NT2/D1 (cell line): ENCODE measurements around the gene CEP164.

Experiments used
- SUZ12 ChIP-seq: IDR thresholded peaks from 2 replicates; pipeline ENCODE4 v1.6.1; 2011; ENCODE audit not compliant: insufficient read length, insufficient read depth; ENCODE audit errors: extremely low read depth
- ZNF274 ChIP-seq: IDR thresholded peaks from 2 replicates; pipeline ENCODE4 v1.6.1; 2011; ENCODE audit warnings: mild to moderate bottlenecking, low read depth, low read length

- TF ChIP-seq ZNF274 (no peak), SUZ12 (no peak)
Observed at GRCh38 chr11:117418737-117419481, 91.3 kb downstream of the CEP164 start.
